ENCODE data around the gene FREM1.

FREM1 gene

DNA sequence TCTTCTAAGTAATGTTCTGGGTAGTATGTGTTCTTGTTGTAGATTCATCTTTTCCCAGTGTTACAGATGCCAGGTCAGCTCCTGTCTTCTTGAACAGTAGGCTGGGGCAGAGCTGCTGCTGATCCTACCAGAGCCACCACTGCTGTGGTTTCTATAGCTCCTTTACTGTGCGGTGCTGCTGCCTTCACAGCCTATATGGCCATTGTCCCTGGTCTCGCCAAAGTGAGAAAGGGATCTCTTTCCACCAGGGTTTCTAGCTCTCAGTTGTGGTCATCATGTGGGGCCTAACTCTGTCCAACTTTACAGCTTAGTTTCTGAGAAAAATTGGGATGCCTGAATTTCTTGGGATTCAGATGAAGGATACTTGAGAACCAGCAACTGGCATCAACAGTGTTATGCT lies 116.8 kb downstream of the FREM1 start:
- Histone ChIP-seq H3K27me3 (ENCODE audit: control insufficient read depth, insufficient read depth, low read length) (no peaks in the 10 kb centered on the region), H3K9me3 (ENCODE audit: control insufficient read depth, low read length) (no peaks in the 10 kb centered on the region), H3K36me3 (ENCODE audit: control insufficient read depth, insufficient read depth, low read length) (no peaks in the 10 kb centered on the region), H3K4me3 (ENCODE audit: low read length) (no peak overlapping the region), H3K4me1 (ENCODE audit: control insufficient read depth, insufficient read depth, low read length) (no peaks in the 10 kb centered on the region), H3K9ac (ENCODE audit: low read length) (no peak overlapping the region)

GRCh38 chr9:14790628-14791027 lies 119.6 kb downstream of the FREM1 start:
- no peaks in the 10 kb centered on the region for H3K36me3 ChIP-seq (ENCODE audit: control insufficient read depth, insufficient read depth, low read length)
- H3K4me1 ChIP-seq (ENCODE audit: control insufficient read depth, insufficient read depth, low read length) = no peaks in the 10 kb centered on the region
- H3K9me3 ChIP-seq (ENCODE audit: control insufficient read depth, low read length) = no peaks in the 10 kb centered on the region
- no peak overlapping the region for H3K4me3 ChIP-seq (ENCODE audit: low read length)
- no peaks in the 10 kb centered on the region for H3K27me3 ChIP-seq (ENCODE audit: control insufficient read depth, insufficient read depth, low read length)
- H3K9ac ChIP-seq (ENCODE audit: low read length) = no peak overlapping the region

- Histone ChIP-seq H3K4me1 (ENCODE audit: control insufficient read depth, insufficient read depth, low read length) (no peaks in the 10 kb centered on the region), H3K36me3 (ENCODE audit: control insufficient read depth, insufficient read depth, low read length) (no peaks in the 10 kb centered on the region), H3K27me3 (ENCODE audit: control insufficient read depth, insufficient read depth, low read length) (no peaks in the 10 kb centered on the region)
Observed at GRCh38 chr9:14788846-14789245, 121.4 kb downstream of the FREM1 start.

DNA sequence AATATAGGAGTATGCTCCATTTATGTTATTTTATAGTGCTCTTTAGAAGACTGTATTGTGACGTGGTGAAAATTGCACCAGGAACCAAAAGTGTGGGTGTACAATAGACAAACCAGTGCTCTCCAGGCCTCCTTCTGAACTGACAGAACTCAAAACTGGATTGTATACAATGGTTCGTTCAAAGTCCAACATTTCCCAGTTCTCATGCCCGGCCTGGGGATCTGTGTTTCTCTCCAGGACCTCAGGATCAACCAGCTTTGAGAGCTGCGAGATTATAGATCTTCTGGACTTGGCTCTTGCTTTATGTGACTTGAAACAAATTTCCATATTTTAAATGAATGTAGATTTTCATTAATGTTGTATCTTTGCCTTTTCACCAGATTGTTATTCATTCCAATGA lies 126.9 kb downstream of the FREM1 start:
- Histone ChIP-seq H3K36me3 (ENCODE audit: control insufficient read depth, insufficient read depth, low read length) (no peaks in the 10 kb centered on the region), H3K4me3 (ENCODE audit: low read length) (no peak overlapping the region), H3K4me1 (ENCODE audit: control insufficient read depth, insufficient read depth, low read length) (no peaks in the 10 kb centered on the region), H3K9ac (ENCODE audit: low read length) (no peak overlapping the region), H3K27me3 (ENCODE audit: control insufficient read depth, insufficient read depth, low read length) (no peaks in the 10 kb centered on the region), H3K9me3 (ENCODE audit: control insufficient read depth, low read length) (no peaks in the 10 kb centered on the region)

More at GRCh38 chr9:14788846-14789245, 121.4 kb downstream of the FREM1 start:
- Histone ChIP-seq H3K9ac (ENCODE audit: low read length) (no peak overlapping the region), H3K4me3 (ENCODE audit: low read length) (no peak overlapping the region), H3K9me3 (ENCODE audit: control insufficient read depth, low read length) (no peaks in the 10 kb centered on the region)

DNA sequence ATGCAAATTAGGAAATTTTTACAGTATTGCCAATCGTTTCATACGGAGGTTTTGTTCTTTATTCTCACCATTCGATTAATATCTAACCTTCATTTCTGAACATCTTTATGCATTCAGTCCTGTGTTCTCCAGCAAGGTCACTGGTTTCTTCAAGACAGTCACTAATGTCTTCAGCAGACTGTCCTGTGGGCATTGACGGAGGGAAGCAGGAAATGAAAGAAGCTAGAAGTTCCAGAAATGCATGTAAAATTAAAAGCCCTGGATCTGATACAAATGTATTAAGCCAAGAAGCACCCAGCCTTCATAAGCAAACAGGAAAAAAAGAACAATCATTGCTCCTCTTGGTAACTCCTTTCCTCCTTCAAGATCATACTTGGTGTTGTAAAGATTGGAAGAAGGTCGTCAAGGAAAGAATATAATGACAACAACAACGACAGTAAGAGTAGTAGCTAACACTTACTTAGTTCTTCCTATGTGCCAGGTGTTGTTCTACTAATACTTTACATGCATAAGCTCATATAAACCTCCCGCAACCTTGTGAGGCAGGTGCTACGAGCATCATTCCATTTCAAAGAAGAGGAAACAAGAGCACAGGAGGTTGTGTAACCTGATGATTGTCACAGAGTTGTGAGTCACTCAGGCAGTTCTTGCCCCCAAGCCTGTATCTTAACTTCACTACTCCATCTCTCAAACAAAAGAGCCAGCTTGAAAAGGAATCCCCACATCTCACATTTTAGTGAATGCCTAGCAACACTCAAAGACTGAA lies 127.8 kb downstream of the FREM1 start:
- Histone ChIP-seq H3K9me3 (ENCODE audit: control insufficient read depth, low read length) (no peaks in the 10 kb centered on the region), H3K4me1 (ENCODE audit: control insufficient read depth, insufficient read depth, low read length) (no peaks in the 10 kb centered on the region), H3K4me3 (ENCODE audit: low read length) (no peak overlapping the region), H3K36me3 (ENCODE audit: control insufficient read depth, insufficient read depth, low read length) (no peaks in the 10 kb centered on the region), H3K27me3 (ENCODE audit: control insufficient read depth, insufficient read depth, low read length) (no peaks in the 10 kb centered on the region), H3K9ac (ENCODE audit: low read length) (no peak overlapping the region)

- no peak overlapping the region for H3K4me3 ChIP-seq (ENCODE audit: low read length)
- H3K36me3 ChIP-seq (ENCODE audit: control insufficient read depth, insufficient read depth, low read length) = no peaks in the 10 kb centered on the region
- no peaks in the 10 kb centered on the region for H3K27me3 ChIP-seq (ENCODE audit: control insufficient read depth, insufficient read depth, low read length)
- H3K9ac ChIP-seq (ENCODE audit: low read length) = no peak overlapping the region
- no peaks in the 10 kb centered on the region for H3K4me1 ChIP-seq (ENCODE audit: control insufficient read depth, insufficient read depth, low read length)
- no peaks in the 10 kb centered on the region for H3K9me3 ChIP-seq (ENCODE audit: control insufficient read depth, low read length)
Observed at GRCh38 chr9:14780693-14781092, 129.5 kb downstream of the FREM1 start.

DNA sequence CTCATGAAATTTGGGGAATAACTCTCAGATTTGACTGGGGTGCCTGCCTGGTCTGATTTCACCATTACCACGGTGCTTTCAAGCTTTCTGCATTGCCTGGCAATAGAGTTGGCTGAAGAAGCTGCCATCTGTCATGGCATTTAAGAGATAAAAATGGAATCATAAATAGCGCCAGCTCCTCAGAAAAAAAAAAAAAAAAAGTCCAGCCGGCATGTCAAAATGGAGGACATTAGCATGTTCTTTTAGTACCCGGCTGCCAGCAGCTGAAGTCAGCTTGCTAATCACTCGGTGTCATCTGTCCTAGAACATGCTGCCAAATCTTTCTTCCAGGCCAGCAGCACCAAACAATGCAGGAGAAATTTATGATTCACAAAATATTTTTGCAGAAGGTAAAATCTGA lies 130.0 kb downstream of the FREM1 start:
- no peaks in the 10 kb centered on the region for H3K9me3 ChIP-seq (ENCODE audit: control insufficient read depth, low read length)
- H3K4me1 ChIP-seq (ENCODE audit: control insufficient read depth, insufficient read depth, low read length) = no peaks in the 10 kb centered on the region
- no peaks in the 10 kb centered on the region for H3K27me3 ChIP-seq (ENCODE audit: control insufficient read depth, insufficient read depth, low read length)
- H3K36me3 ChIP-seq (ENCODE audit: control insufficient read depth, insufficient read depth, low read length) = no peaks in the 10 kb centered on the region
- H3K9ac ChIP-seq (ENCODE audit: low read length) = no peak overlapping the region
- no peak overlapping the region for H3K4me3 ChIP-seq (ENCODE audit: low read length)

DNA sequence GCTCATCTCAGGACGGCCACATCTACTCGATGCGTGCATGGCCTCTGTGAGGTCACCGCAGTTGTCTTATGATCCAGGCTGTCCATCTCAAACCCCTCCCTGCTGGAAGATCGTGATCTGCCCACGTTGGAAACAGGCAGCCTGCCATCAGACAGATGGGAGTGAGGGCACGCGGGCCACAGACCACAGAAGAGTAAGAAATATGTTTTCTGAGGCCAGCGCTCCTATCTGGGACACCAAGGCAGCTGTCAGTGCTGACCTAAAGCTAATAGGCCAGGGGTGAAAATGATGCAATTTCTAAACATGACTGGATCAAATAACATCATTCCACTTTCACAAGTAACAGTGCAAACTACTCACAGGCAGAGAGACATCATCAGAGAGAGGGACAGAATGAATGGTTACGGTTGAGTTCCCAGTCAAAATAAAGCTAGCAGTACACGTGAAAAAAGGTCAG lies 130.6 kb downstream of the FREM1 start:
- no peak overlapping the region for H3K4me3 ChIP-seq (ENCODE audit: low read length)
- H3K9me3 ChIP-seq (ENCODE audit: control insufficient read depth, low read length) = no peaks in the 10 kb centered on the region
- H3K4me1 ChIP-seq (ENCODE audit: control insufficient read depth, insufficient read depth, low read length) = no peaks in the 10 kb centered on the region
- H3K9ac ChIP-seq (ENCODE audit: low read length) = no peak overlapping the region
- no peaks in the 10 kb centered on the region for H3K27me3 ChIP-seq (ENCODE audit: control insufficient read depth, insufficient read depth, low read length)
- H3K36me3 ChIP-seq (ENCODE audit: control insufficient read depth, insufficient read depth, low read length) = no peaks in the 10 kb centered on the region

DNA sequence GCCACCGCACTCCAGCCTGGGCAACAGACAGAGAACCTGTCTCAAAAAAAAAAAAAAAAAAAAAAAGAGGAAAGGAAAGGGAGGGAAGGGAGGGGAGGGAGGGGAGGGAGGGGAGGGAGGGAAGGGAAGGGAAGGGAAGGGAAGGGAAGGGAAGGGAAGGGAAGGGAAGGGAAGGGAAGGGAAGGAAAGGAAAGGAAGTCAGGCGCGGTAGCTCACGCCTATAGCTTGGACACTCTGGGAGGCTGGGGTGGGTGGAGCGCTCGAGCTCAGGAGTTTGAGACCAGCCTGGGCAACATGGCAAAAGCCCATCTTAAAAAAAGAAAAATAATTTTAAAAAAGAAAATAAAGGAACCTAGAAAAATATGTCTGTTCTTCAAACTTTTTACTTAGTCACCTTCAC lies 131.7 kb downstream of the FREM1 start:
- no peaks in the 10 kb centered on the region for H3K27me3 ChIP-seq (ENCODE audit: control insufficient read depth, insufficient read depth, low read length)
- no peaks in the 10 kb centered on the region for H3K9me3 ChIP-seq (ENCODE audit: control insufficient read depth, low read length)
- no peaks in the 10 kb centered on the region for H3K36me3 ChIP-seq (ENCODE audit: control insufficient read depth, insufficient read depth, low read length)
- no peak overlapping the region for H3K4me3 ChIP-seq (ENCODE audit: low read length)
- H3K9ac ChIP-seq (ENCODE audit: low read length) = no peak overlapping the region
- no peaks in the 10 kb centered on the region for H3K4me1 ChIP-seq (ENCODE audit: control insufficient read depth, insufficient read depth, low read length)

DNA sequence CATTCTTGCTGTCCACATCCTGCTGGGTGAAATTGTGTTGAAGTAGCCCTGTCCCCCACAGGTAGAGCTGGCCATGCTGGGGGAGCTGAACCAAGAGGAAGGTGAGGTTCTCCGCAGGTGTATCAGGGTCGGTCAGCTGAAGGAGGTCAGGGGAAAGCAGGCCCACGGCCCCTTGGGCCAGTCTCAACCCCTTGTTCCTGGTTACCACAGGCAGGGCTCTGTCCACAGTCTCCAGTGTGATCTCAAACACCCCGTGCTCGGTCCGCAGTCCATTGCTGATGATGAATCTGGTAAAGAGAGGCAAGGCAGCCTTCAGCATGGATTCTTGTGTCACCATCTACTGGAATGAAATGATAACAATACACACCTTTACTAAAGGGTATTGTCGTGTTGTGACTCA lies 134.3 kb downstream of the FREM1 start:
- no peaks in the 10 kb centered on the region for H3K27me3 ChIP-seq (ENCODE audit: control insufficient read depth, insufficient read depth, low read length)
- no peak overlapping the region for H3K9ac ChIP-seq (ENCODE audit: low read length)
- no peaks in the 10 kb centered on the region for H3K9me3 ChIP-seq (ENCODE audit: control insufficient read depth, low read length)
- H3K36me3 ChIP-seq (ENCODE audit: control insufficient read depth, insufficient read depth, low read length) = no peaks in the 10 kb centered on the region
- H3K4me1 ChIP-seq (ENCODE audit: control insufficient read depth, insufficient read depth, low read length) = no peaks in the 10 kb centered on the region
- H3K4me3 ChIP-seq (ENCODE audit: low read length) = no peak overlapping the region

GRCh38 chr9:14770592-14770991 lies 139.6 kb downstream of the FREM1 start:
- Histone ChIP-seq H3K27me3 (ENCODE audit: control insufficient read depth, insufficient read depth, low read length) (no peaks in the 10 kb centered on the region), H3K36me3 (ENCODE audit: control insufficient read depth, insufficient read depth, low read length) (no peaks in the 10 kb centered on the region), H3K9me3 (ENCODE audit: control insufficient read depth, low read length) (no peaks in the 10 kb centered on the region), H3K4me1 (ENCODE audit: control insufficient read depth, insufficient read depth, low read length) (no peaks in the 10 kb centered on the region), H3K4me3 (ENCODE audit: low read length) (no peak overlapping the region), H3K9ac (ENCODE audit: low read length) (no peak overlapping the region)

DNA sequence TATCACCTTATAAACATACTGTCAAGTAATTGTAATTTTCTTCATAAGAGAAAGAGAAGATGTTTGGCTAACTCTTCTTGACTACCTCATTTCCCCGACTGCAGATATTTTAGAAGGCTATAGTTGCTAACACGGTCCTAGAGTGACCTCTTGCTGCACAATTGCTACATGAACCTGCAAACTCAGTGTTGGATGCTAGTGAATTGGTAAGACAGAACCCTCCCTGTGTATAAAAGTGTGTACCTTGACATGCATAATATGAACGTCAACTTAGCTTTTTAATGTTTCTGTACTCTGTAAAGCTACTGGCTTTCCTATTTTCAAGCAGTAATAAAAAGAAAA lies 141.0 kb downstream of the FREM1 start:
- no peak overlapping the region for H3K4me3 ChIP-seq (ENCODE audit: low read length)
- no peaks in the 10 kb centered on the region for H3K36me3 ChIP-seq (ENCODE audit: control insufficient read depth, insufficient read depth, low read length)
- no peaks in the 10 kb centered on the region for H3K4me1 ChIP-seq (ENCODE audit: control insufficient read depth, insufficient read depth, low read length)
- no peak overlapping the region for H3K9ac ChIP-seq (ENCODE audit: low read length)
- no peaks in the 10 kb centered on the region for H3K9me3 ChIP-seq (ENCODE audit: control insufficient read depth, low read length)
- H3K27me3 ChIP-seq (ENCODE audit: control insufficient read depth, insufficient read depth, low read length) = no peaks in the 10 kb centered on the region
